Psoas muscle (tissue), 8 donors: ENCODE results near the gene TNFRSF11A. TPM values are rescaled to one million over a fixed set of nuclear protein-coding genes. Genes with fewer than 3 reads are reported as not detected.

Experiments used
- ATAC-seq, 4 donors: fragments of 200-7000 bp; cut with Tn5 transposase; one replicate each; pipeline ENCODE4 v1.9.1; 2020; ENCODE audit warnings: moderate library complexity in 3 of 4, mild to moderate bottlenecking in 2 of 4
- DNase-seq, 2 donors: peaks; one replicate each; pipeline ENCODE4 v3.0.0-alpha.2; 2020
- H3K27ac ChIP-seq: fragments of 200-600 bp; one replicate; pipeline ENCODE4 v1.8.0; 2022
- H3K27me3 ChIP-seq, 3 donors: fragments of 200-600 bp in 1 of 3; one replicate each; pipeline versions ENCODE4 v1.6.1 to v1.8.0; 2013 to 2022; ENCODE audit warnings: low read length in 2 of 3, mild to moderate bottlenecking in 2 of 3, moderate library complexity in 1 of 3; ENCODE audit not compliant: insufficient read depth in 3 of 3
- H3K36me3 ChIP-seq, 2 donors: fragments of 200-600 bp in 1 of 2; one replicate each; pipeline versions ENCODE4 v1.6.1 to v1.8.0; 2013 to 2022; ENCODE audit warnings: low read depth in 1 of 2, mild to moderate bottlenecking in 1 of 2, moderate library complexity in 1 of 2; ENCODE audit not compliant: insufficient read depth in 1 of 2
- H3K4me1 ChIP-seq: fragments of 200-600 bp; one replicate; pipeline ENCODE4 v1.8.0; 2022
- H3K4me3 ChIP-seq: fragments of 200-600 bp; one replicate; pipeline ENCODE4 v1.8.0; 2022; ENCODE audit warnings: mild to moderate bottlenecking
- H3K9me3 ChIP-seq: fragments of 200-600 bp; one replicate; pipeline ENCODE4 v1.8.0; 2022
- CTCF ChIP-seq: fragments of 200-600 bp; IDR thresholded peaks from one replicate; pipeline ENCODE4 v1.8.0; 2022; ENCODE audit warnings: antibody characterized with exemption
- WGBS, 3 donors: extraction: QIAGEN DNeasy Blood & Tissue Kit; methylation state at CpG; one replicate each; pipeline versions ENCODE4 v1.1.6 to v1.1.7; 2013; 5-methylcytosine and 5-hydroxymethylcytosine counted together
- intact Hi-C, 2 donors: fragments of 100-400 bp; cut with DNase I; formaldehyde crosslinking; loops; one replicate each; pipeline versions ENCODE4 v1.11.0 to v1.14.2; 2022
- polyA plus RNA-seq, 3 donors: library from polyadenylated mRNA; stranded (reverse); fragments of 200-250 nt; gene quantifications; one replicate each; pipeline ENCODE4 v1.2.3, GENCODE V29; 2013
- total RNA-seq, 4 donors: library from RNA; stranded (reverse); fragmentation: NEBNext Ultra II Directional in 2 of 4; extraction: Animal tissue kit (Norgen Biotek cat#: 25700) in 2 of 4; gene quantifications; one replicate each; pipeline versions ENCODE4 v1.2.1 to v1.2.4, GENCODE V29; 2021 to 2023
- donor health status: healthy with polysubstance abuse.
- donor health status: DM: no; HTN: no; CAD: no; lungs with moderate emphysema.
- donor health status: Bipolar disorder and iron deficiency.
- donor health status: healthy.
- donor health status: DM: yes; HTN: yes; CAD: no.
- donor health status: DM: no; HTN: no; CAD: no.
- donor health status: DM: no; HTN: no; CAD: no.
- donor health status: DM: yes; HTN: yes; CAD: no.

The TNFRSF11A gene
- total and polyA plus RNA-seq, 7 donors = 0.12 to 1.3 (median 0.60) TPM

DNA sequence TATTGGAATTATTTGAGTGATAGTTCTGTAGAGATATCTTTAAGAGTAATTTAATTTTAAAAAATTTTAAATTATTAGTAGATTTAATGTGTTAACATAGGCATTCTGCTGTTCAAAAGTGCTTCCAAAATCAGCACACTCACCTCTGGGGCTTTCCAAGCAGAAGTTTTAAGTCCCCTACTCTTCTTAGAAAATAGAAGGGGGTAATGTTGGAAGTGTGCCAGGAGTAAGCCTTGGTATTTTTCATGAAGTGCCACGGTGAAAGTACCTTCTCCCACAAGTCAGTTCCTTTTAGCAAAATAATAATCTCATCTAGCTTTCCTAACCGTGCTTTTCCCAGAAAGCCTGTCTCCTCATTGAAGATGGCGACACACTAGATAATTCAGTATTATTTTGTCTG, 3.9 kb upstream of the TNFRSF11A start:
- Histone ChIP-seq H3K27me3 (peaks cover 4 to 45% (median 17%) of the 10 kb centered on the region in 3 donors), H3K4me3 (no peak overlapping the region), H3K9me3 (no peaks in the 10 kb centered on the region), H3K4me1 (peaks cover 9% of the 10 kb centered on the region), H3K27ac (no peak overlapping the region), H3K36me3 (no peaks in the 10 kb centered on the region)
- ATAC-seq (no peak), DNase-seq (no peak)
- WGBS, 3 donors = 49 to 59% (median 50%) methylated on average over 3 of the region's 3 CpGs
- no peak for TF ChIP-seq CTCF
- intact Hi-C loops = loop anchor here in 1 of 2 donors (10.0 kb wide), 2 partner anchors 204 to 264 kb away; partner anchors contain the start of gene ZCCHC2

DNA sequence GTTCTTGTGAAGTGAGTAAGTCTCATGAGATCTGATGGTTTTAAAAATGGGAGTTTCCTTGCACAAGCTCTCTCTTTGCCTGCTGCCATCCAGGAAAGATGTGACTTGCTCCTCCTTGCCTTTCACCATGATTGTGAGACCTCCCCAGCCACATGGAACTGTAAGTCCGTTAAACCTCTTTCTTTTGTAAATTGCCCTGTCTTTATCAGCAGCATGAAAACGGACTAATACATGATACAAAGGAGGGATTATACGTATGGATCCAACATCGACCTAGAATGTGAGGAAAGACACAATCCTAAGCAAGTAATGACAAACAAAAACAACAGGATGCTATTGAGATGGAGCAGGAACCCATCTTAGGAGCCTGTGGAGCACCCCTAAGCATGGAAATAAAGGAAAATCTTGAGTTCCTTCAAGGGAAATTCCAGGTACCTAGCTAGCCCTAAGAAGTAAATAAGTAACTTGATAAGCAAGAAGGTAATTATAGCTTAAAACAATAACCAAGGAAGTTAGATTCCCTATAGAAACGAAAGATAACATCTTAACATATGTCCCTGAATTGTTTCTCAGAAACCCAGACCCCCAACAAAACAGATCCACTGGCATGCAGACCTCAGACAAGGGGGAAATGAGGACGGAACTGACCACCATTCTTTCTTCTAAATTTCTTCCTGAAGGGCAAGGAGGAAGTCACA, 1.5 kb upstream of the TNFRSF11A start:
- TF ChIP-seq CTCF = no peak
- Histone ChIP-seq H3K4me1 (peaks cover 17% of the 10 kb centered on the region), H3K4me3 (no peak overlapping the region), H3K36me3 (no peaks in the 10 kb centered on the region), H3K27me3 (peaks cover 4 to 69% (median 25%) of the 10 kb centered on the region in 3 donors), H3K27ac (no peak overlapping the region), H3K9me3 (no peaks in the 10 kb centered on the region)
- intact Hi-C loops = loop anchor here in 1 of 2 donors (10.0 kb wide), 2 partner anchors 201 to 261 kb away; partner anchors contain the start of gene ZCCHC2
- ATAC-seq (no peak), DNase-seq (no peak)
- WGBS, 3 donors = 26 to 32% (median 30%) methylated on average over 6 of the region's 6 CpGs

DNA sequence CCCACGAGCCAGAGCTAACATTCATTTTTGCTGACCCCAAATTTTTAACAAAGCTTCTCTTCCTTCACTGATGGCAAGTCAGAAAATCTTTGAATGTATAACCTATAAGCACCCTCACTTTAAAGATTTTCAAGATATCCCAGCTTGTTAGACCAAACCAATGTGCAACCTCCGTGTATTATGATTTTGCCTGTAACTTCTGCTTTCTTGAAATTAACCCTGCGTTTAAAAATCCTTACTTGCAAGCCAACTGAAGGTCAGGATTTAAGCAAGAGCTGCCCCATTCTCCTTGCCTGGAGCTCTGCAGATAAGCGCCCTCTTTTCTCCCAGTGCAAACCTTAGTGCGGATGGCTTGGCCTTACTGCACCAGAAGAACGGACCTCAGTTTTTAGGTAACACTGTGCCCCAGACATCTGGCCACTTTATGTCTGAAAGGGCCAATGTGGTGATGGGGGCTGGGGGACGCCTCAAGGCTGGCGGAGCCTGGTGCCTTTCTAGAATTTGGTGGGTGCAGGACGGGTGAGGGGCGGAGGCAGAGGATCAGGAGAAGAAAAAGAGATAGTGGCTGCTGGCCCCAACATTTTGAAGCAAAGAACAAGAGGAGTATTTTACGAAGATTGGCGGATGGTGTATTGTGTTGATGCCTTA, 805 bp upstream of the TNFRSF11A start:
- TF ChIP-seq CTCF = no peak
- peak overlapping the region; percentile 49 for H3K4me3 ChIP-seq
- H3K9me3 ChIP-seq = no peaks in the 10 kb centered on the region
- peaks cover 4 to 76% (median 25%) of the 10 kb centered on the region in 3 donors for H3K27me3 ChIP-seq
- intact Hi-C loops = loop anchor here in 1 of 2 donors (10.0 kb wide), 2 partner anchors 200 to 260 kb away; partner anchors contain the start of gene ZCCHC2
- ATAC-seq (peak in 1 of 4 donors; percentile 21), DNase-seq (no peak)
- 34 to 40% (median 36%) methylated on average over 12 of the region's 12 CpGs for WGBS, 3 donors
- H3K36me3 ChIP-seq = no peaks in the 10 kb centered on the region
- H3K27ac ChIP-seq = no peak overlapping the region
- H3K4me1 ChIP-seq = peaks cover 17% of the 10 kb centered on the region

GRCh38 chr18:62325806-62326645, 916 bp downstream of the TNFRSF11A start:
- WGBS, 3 donors = 4 to 5% (median 5%) methylated on average over 43 to 45 of the region's 45 CpGs
- Histone ChIP-seq H3K9me3 (no peaks in the 10 kb centered on the region), H3K4me1 (peaks cover 17% of the 10 kb centered on the region), H3K27ac (no peak overlapping the region), H3K36me3 (no peaks in the 10 kb centered on the region), H3K4me3 (peak overlapping the region; percentile 66), H3K27me3 (peaks cover 4 to 93% (median 29%) of the 10 kb centered on the region in 3 donors)
- no peak for TF ChIP-seq CTCF
- ATAC-seq (peak in 2 of 4 donors; percentile 17 to 40), DNase-seq (no peak)
- intact Hi-C loops = loop anchor here in 1 of 2 donors (5.0 to 10.0 kb wide), 3 partner anchors 91 to 259 kb away; partner anchors contain the start of gene ZCCHC2
